AG08396 (cell line): ENCODE measurements around the gene SMIM43.

Source experiments
- DNase-seq: peaks from one replicate; pipeline ENCODE4 v3.0.0; 2012; ENCODE audit warnings: low spot score, mixed read lengths

Gene SMIM43

DNA sequence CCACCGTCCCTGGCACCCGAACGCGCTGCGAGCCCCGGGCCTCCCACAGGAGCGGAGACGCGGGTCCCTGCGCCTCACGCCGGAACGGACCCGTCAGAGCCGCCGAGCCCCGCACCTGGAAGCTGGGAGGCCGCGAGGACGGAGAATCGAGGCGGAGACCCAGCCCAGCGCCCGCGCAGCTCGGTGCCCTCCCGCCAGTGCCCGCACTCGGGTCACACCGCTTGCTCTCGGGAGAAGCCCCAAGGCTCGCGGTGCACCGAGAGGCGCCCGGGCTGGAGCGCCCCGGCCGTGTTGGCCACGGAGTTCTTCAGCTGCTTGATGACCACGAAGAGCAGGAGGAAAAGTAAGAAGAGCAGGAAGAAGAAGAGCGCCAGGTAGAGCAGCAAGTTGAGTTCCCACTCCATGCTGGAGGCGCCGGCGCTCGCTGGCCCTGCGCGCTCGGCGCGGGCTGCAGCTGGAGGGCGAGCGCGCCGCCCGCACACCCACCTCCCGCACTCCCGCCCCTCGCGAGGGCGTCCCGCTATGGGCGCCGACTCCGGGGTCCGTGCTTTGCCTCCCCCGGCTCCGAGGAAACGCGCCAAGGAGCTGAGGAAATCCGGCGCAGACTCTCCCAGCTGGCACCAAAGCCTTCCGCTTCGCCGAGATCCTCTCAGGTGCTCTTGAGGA, at the start of gene SMIM43:
Gene SMIM43 (minus strand): TSS at position 463 of the 666 bp plus-strand sequence. CDS start 59 bp downstream, at position 404.
- DNase-seq, result peak; percentile 55

DNA sequence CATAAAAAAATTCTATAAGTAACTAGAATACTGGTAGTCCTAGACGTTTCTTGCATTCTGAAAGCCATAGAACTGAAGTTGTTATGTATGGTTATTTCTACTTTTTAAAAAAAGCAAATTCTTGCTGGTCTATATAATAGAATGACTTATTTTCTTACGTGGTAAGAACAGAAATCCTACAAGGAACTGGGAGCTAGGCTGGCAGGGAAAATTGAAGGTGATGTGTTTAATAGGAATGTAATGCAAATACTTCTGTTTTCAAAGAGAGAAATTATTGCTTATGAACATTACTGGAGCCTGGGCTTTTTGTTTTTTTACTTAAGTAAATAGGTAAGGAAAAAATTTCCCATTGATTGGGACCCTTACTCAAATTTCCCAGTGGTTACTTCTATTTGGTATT, 49.8 kb upstream of the SMIM43 start:
- no peak for DNase-seq

DNA sequence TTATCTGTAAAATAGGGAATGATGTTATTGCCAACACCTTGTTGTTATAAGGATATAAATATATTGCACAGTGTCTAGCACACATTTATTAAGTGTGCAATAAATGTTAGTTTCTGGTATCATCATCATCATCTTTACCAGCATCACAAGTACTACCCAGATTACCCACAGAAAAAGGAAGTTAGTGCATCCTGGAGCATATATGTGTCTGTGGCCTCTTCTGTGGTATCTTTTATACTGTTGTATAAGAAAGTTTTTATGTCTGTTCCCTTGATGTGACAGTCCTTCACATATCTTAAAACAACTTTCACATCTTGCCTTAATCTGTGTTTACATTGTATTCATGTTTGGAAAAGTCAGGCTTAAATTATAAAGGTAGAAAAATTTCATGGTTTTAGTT, 46.2 kb upstream of the SMIM43 start:
- no peak for DNase-seq

DNA sequence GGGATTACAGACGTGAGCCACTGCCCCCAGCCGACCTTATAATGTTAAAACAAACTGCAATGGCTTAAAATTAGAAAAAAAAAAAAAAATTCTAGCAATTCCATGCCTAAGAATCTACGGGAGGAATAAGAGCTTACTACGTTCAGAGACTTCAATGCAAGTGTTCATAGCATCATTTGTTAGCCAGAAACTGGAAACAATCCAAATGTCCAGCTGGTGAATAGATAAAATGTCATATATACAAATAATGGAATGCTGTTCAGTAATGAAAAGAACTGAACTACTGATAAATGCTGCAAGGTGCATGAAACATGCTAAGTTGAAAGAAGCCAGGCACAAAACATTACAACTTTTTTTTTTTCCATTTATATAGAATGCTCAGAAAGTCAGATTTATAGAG, 41.4 kb upstream of the SMIM43 start:
- no peak for DNase-seq

DNA sequence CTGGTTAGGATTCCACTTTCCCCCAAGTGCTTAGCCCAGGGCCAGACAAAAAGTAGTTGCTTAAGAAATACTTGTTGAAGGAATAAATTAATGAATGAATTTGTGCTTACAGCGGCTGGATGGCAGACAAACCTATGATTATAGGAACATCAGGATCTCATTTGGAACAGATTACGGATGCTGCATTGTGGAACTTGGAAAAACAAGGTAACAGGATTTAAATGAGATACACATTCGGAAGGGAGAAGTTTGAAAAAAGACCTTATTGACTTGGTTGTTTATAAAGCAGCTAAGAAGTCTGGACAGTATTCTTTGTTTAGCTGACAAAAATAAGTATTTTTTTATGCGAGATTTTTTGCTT, 36.7 kb upstream of the SMIM43 start:
- no peak for DNase-seq

DNA sequence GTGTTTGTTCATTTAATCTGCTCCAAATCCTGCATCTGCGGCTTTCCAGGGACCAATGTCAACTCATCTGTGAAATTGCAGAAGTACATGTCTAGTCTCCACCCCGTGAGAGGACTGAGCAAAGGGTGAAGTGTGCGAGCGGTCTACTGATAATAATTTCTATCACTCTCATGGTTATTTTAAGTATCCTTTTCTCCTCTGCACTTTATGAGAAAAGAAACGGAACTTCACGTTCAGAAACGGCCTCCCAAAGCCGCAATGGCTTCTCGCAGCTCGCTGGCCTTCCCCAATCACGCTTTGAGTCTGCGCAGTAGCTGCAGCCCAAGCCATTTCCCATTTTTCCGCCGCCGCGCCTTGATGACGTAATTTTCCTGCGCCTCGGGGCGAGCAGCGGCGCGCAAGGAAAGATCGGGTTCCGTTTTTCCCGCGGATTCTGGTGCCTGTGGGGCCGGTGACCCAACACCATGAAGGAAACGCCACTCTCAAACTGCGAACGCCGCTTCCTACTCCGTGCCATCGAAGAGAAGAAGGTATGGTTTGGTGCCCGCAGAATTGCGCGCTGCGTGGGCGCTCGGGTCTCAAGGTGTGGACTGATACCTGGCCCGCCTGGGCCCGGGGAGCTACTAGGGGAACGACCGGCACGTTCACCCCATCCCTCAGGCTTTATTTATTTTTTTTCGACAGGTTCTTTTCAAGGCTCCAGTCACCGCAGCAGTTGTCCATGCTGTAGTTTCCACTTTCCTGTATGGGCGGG, 36.2 kb upstream of the SMIM43 start, which contains the start of gene EXOSC9:
Gene EXOSC9 (plus strand): TSS at position 363 of the 754 bp plus-strand sequence. CDS start 102 bp downstream, at position 465.
- peak; percentile 90 for DNase-seq

DNA sequence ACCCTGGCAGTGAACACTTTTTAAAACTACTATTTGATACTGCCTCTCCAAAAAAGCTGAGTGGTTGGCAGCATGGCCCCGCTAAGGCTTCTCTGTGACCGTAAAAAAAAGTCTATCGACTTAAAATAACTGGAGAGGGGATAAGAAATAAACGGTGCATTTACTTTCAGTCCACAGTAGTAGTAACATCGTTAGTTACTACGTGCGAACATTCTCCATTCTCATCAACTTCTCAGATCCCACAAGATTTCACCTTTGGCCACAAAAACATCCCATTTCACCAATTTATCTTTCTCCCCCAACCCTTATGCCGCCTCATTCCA, 35.6 kb upstream of the SMIM43 start:
- DNase-seq, result no peak

DNA sequence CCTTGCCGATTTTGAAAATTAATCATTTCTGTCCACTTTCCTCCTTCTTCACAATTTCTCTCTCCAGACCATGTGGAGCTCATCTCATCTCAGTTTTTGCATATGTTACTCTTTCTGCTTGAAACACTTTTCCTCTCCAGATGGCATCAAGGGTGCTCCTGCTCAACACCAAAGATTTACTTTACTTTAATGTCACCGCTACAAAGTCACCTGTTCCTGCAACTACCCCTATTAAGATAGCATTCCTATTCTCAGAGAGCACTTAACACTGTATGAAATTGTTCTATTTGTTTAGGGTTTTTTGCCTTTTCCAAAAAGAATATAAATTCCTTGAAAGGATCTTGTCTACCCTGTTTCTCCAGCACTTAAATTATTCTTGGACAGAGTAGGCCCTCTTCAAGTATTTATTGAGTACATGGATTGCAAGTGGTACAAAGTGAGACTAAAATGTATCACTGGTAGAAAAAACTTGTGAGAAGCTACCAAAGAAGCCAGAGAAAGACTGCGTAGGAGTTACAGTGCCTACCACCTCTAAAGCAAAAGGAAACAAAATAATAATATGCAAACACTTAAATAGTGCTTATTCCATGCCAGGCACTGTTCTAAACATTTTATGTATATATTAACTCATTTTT, 35.0 kb upstream of the SMIM43 start:
- DNase-seq, result no peak

DNA sequence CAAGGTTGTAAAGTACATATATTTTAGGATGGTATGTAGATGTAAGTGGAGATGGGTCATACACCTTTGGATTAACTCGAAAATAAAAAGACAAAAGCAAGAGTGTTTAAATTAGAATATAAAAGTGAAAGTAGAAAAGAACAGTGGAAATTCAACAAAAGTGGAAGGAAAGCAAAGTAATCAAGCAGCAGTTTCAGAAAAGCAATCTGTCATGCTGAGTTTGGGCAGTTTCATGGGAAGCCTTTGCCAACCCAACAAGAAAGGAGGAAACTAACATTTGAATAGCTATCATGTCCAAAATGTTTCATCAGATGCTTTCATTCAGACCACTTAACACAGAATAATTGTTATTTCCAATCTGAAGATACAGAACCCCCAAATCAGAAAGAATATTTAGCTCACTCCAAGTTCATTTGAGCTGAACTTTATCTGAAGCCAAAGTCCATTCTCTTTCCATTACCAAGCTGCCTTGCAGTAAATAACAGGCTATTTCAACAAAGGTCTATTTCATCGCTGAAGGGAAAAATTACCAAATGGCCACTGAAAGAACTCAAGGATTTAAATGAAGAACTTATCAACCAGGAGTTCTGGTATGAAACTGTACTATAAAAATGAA, 34.4 kb upstream of the SMIM43 start:
- no peak for DNase-seq

DNA sequence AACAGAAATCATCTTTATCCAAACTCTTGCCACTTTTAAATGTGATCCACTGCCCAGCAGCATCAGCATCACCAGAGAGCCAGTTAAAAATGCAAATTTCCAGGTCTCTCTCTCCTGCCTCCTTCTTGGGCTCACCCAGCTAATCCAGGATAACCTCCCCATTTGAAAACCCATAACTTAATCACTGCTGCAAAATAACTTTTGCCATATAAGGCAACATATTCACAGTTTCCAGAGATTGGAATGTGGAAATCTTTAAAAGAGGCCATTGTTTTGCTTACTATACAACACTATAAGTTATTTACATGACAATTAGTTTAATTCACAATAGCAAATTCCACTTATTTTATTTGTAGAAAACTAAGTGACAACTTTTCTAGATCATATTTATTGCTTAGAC, 31.3 kb upstream of the SMIM43 start:
- no peak for DNase-seq

DNA sequence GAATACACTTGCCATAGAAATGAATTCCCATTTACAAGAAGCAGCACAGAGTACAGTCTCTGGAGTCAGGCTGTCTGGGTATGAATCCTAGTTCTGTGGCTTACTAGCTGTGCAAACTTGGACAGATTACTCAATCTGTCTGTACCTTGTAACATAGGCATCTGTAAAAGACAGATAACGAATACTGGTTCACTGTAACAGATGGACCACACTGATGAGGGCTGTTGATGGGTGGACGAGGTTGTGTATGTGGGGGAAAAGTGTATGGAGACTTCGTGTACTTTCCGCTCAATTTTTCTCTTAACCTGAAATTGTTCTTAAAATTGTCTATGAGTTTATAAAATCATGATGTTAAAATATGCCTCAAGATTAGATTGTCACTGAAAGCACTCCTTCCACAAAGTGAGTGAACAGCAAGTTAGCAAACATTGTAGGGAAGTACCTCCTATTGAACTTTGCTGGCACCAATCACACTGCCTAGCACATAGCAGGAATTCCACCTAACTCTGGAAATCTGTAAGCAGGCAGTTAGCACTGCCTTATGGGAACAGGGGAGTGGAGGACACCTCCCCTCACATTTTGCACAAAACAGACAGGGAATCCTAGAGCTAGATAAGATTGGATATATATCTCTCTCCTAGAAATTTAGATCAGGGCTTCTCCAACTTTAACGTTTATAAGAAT, 29.7 kb upstream of the SMIM43 start:
- no peak for DNase-seq

DNA sequence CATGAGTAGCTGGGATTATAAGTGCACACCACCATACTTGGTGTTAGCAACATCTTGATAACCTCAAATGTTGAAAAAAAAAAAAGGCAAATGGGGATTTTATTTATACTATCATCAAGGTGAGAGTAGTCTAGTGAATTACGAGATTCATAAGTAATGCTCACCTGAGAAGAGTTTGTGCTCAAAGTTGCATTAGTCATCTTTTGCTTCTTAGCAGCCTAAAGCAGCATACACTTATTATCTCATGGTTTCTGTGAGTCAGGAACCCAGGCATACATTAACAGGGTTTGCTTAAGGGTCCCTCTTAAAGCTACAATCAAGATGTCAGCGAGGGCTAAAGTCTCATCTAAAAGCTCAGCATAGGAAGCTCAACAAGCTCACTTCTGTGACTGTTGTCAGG, 28.0 kb upstream of the SMIM43 start:
- no peak for DNase-seq

DNA sequence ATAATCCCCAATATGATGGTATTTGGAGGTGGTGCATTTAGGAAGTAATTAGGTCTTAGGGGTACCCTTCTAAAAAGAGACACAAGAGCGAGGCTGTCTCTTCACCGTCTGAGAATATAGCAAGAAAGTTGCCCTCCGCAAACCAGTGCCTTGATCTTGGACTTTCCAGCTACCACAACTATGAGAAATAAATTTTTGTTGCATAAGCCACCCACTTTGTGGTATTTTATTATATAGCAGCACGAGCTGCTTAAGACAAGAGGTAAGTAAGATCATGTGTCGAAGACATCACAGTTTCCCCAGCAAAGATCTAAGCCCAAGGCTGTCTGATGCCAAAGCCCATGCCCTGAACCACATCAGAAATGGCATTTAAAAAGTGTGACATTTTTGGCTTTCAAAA, 26.5 kb upstream of the SMIM43 start:
- no peak for DNase-seq

DNA sequence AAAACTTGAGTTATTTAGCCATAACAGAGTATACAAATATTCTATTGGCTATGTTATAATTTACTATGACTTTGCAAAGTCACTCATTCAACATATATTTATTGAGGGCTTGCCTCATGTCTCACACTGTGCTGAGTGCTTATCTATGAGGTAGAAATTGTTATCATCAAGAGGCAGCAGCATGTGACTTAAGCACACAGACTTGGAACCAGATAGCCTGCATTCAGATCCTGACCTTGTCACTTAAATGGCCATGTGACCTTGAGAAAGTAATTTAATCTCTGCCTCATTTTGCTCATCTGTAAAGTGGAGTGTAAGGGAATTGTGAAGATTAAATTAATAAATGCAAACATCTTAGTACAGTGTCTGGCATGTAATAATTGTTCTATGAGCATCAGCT, 26.0 kb upstream of the SMIM43 start:
- no peak for DNase-seq

DNA sequence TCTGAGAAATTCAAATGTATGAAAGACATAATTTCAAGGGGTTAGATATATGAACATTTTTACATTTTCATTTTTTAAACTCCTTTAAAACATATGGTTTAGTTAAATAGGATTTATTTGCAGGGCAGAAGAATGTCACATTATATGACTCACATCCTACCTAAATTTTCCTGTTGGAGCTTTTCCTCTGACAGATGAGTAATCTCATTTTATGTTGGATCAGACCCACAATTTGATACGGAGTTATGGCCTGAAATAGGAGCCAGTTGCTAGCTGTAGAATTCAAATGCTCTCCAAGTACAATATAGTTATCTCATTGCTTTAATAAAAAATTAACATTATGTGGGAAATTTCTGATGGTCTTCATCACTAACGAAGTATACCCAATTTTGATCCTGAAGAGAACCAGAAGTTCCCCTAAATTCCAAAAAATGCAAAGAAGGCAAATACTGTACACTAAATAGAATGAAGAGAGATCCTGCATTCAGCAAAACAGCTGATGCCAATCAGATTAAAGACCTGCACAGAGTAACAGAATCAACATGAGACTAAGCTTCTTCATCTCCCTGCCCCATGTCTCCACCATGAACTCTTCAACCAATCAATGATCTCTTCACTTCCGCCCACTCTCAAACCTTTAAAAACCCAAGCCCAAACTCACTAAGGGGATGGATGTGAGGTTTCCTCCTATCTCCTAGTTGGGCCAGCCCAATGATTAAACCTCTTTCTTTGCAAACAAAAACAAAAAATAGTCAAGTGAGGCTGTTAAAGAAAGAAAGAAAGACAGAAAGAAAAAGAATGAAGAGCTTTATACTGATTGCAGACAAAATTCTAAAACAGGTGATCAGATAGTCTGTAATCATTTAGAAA, 25.2 kb upstream of the SMIM43 start:
- DNase-seq, result no peak

DNA sequence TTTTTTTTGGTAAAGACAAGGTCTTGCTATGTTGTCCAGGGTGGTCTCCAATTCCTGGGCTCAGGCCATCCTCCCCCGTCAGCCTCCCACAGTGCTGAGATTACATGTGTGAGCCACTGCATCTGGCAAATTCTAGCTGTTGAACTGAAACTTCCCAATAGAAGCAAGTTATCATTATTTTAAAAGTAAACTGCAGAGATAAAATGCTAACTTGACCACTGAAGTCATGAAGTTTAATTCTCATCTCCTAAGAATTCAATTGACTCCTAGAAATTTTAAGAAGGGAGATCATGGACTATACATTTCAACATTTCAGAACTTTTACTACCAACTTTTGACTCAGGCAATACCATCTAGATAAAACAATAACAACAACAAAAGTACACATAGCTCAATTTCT, 24.5 kb upstream of the SMIM43 start:
- no peak for DNase-seq

DNA sequence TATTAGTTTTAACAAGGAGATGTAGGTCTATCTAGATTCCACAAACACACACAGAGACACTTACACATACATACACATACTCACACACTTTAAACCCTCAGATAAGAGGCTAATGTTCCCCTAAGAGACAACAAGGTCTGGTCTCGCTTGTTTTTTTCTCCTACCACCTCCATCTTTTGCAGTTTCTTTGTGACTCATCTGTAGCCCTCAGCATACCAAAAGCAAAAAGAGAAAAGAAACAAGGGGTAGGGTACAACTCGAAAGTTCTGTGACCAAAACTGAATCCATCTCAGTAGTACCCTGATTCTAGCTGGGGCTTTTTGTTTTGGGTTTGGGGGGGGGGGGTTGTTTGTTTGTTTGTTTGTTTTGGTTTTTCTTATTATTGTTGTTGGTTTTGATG, 23.9 kb upstream of the SMIM43 start:
- DNase-seq, result no peak

DNA sequence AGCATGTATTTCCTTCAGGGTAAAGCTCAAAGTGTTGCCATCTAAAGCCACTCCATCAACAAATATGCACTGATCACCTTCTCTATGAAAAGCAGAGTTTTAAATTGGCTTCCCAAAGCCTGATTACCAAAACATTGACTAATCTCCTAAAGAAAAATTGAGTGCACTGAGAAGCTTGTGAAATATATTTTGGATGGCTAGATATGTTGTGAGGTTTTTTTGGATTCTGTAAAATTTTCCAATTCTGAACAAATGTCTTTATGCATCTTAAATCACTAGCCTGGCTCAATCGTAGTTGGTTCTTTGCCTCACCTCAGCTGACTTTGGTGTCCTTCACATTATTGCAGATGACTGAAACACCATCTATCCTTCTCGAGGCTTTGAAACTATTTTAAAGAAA, 21.3 kb upstream of the SMIM43 start:
- DNase-seq, result no peak

DNA sequence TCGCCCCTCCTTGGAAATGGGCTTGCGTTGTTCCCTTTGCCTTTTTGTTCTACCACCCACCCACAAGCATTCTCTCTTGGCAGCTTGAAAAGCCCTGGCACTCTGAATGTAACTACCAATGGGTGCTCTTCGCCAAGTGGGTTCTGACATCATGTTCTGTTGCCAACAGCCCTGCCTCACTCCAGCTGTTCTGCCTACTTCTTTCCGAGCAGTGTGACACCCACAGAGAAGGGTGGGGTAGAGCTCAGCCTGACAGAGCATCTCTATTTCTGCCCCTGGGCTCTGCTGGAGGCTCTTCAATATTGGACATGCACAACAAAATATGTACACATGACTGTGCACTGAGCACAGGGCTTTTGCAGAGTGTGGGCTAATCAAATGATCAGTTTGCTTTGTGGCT, 20.5 kb upstream of the SMIM43 start:
- DNase-seq, result no peak

DNA sequence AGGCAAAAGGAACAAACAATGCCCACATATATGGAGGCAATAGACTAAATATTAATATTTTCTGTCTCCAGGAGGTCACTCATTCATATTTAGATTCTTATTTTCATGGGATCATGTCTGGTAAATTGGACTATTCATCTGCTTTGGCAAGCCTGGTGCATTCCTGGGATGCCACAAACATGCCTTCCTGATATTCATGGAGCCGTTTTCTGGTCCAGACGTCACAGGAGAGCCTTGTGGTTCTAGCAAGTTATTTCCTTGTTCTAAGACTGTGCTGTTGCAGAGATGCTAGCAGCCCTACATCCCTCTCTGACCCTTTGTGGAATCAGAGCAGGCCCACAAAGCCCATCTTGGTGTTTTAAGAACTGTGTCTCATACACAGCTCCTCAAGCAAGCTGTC, 20.0 kb upstream of the SMIM43 start:
- DNase-seq, result peak; percentile 70

DNA sequence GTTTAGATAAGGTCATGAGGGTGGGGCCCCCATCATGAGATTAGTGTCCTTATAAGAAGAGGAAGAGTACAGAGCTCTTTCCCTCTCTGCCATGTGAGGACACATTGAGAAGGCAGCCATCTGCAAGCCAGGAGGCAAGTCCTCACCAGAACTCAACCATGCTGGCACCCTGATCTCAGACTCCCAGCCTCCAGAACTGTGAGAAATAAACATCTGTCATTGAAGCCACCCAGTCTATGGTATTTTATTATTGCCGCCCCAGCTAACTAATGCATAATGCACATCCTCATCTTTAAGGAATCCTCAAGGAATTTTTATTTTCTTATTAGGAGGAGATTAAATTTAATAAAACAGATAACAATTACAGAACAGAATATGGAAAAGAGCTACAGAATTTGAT, 19.4 kb upstream of the SMIM43 start:
- no peak for DNase-seq
